Measurements from ENCODE around the gene PPM1H.

The PPM1H gene

GRCh38 chr12:62800707-62801400 is 134.1 kb downstream of the PPM1H start:
- DNase-seq (ENCODE audit: low read depth in 2 of 2, low spot score in 1 of 2), result no peak

- no peak for DNase-seq (ENCODE audit: low read depth in 2 of 2, low spot score in 1 of 2)
These were observed 135.1 kb downstream of the PPM1H start for GRCh38 chr12:62799766-62800406.

GRCh38 chr12:62799126-62799736 is 135.7 kb downstream of the PPM1H start:
- peak in 1 of 2 donors; percentile 10 for DNase-seq (ENCODE audit: low read depth in 2 of 2, low spot score in 1 of 2)

GRCh38 chr12:62794218-62794583 is 140.7 kb downstream of the PPM1H start:
- no peak for DNase-seq (ENCODE audit: low read depth in 2 of 2, low spot score in 1 of 2)

GRCh38 chr12:62793256-62794217 is 141.4 kb downstream of the PPM1H start:
- peak; percentile 29 to 69 for DNase-seq (ENCODE audit: low read depth in 2 of 2, low spot score in 1 of 2)

- DNase-seq (ENCODE audit: low read depth in 2 of 2, low spot score in 1 of 2), result no peak
These were observed 142.6 kb downstream of the PPM1H start for GRCh38 chr12:62792236-62792870.

- no peak for DNase-seq (ENCODE audit: low read depth in 2 of 2, low spot score in 1 of 2)
These were observed 145.1 kb downstream of the PPM1H start for GRCh38 chr12:62789851-62790250.

DNA sequence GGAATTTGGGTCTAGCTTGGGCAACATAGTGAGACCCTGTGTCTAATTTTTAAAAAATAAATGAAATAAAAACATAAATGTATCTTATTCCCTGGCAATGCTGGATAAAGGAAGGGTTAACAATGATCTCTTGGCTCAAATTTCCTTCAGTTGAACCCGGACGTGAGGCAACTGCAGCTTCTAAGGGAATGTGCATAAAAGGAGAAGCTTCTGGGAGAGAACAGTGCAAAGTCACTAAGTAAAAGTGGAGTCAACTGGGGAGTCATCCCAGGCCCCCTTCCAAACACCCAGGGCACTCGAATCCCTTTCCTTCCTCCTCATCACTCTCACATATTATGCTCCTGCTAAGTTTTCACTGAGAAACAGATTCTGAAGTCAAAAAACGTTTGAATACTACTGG is 147.3 kb downstream of the PPM1H start:
- no peak for DNase-seq (ENCODE audit: low read depth in 2 of 2, low spot score in 1 of 2)

DNA sequence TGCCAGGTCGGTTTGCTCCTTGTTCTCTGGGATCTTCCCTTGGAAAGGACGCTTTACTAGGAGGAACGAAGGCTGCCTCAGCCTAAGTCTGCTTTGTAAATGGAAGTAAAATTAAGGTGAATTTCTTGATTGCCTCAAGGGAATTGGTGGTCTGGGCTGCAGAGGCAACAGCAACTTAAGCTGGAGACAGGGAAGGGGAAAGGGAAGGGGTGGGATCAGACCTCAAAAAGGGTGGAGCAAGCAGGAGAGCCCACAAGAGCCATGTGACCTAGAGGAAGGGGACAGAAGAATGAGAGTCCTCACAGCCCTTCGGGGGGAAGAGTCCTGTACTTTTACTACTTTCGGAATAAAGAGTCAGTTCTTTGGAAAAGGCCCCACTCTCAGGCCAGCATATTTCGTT is 147.9 kb downstream of the PPM1H start:
- DNase-seq (ENCODE audit: low read depth in 2 of 2, low spot score in 1 of 2), result no peak

- DNase-seq (ENCODE audit: low read depth in 2 of 2, low spot score in 1 of 2), result no peak
These were observed 148.9 kb downstream of the PPM1H start for GRCh38 chr12:62785941-62786559.

DNA sequence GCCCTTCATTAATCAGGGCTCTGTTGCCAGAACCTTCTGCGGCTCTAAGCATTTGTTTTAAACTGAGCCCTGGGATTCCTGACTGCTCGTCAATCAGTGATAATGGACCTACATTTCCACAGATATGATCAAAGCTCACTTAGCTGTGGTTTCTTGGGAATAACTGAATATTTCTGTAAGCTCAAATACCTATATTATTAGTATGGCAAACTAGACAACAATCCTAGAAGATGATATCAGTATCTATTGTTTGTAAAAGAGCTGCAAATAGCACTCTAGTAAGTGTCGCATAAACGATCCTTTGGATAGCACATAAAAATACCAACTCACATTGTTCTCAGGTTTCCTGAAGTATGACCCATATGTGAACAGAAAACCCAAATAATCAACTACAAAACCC is 150.4 kb downstream of the PPM1H start:
- no peak for DNase-seq (ENCODE audit: low read depth in 2 of 2, low spot score in 1 of 2)

GRCh38 chr12:62783881-62784280 is 151.1 kb downstream of the PPM1H start:
- no peak for DNase-seq (ENCODE audit: low read depth in 2 of 2, low spot score in 1 of 2)

DNA sequence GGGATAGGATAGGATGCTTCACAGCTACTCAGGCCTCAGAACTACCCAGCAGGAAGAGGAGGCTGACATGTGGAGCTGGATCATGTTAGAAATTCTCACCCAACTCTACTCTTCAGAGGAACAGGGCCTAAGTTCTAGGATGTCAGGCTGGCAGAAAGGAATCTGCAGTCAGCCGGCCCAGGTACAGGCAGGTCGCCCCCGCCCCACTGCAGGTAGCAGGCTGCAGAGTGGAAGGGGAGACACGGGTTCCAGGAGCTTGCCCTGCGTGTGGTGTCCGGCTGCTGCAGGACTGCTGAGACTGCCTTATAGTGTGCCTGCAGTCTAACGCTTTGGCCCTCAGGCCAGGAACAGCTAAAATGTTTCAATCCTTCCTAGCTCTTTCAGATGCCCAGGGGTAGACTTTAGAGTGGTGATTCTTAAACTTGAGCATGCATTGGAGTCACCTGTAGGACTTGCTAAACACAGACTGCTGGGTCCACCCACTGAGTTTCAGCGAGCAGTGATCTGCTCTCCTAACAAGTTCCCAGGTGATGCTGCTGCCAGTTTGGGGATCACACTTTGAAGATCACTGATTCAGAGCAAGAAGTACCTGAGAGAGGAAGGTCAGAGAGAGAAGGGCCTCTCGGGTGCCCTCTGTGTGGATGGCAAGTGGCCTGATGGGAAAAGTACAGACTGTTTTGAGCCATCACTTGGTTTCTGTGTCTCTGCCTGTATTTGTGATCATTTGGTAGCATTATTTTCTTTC is 153.6 kb downstream of the PPM1H start:
- DNase-seq (ENCODE audit: low read depth in 2 of 2, low spot score in 1 of 2), result no peak

GRCh38 chr12:62779488-62779887 is 155.5 kb downstream of the PPM1H start:
- no peak for DNase-seq (ENCODE audit: low read depth in 2 of 2, low spot score in 1 of 2)

GRCh38 chr12:62778187-62778586 is 156.8 kb downstream of the PPM1H start:
- no peak for DNase-seq (ENCODE audit: low read depth in 2 of 2, low spot score in 1 of 2)

- no peak for DNase-seq (ENCODE audit: low read depth in 2 of 2, low spot score in 1 of 2)
These were observed 158.0 kb downstream of the PPM1H start for GRCh38 chr12:62776997-62777396.

DNA sequence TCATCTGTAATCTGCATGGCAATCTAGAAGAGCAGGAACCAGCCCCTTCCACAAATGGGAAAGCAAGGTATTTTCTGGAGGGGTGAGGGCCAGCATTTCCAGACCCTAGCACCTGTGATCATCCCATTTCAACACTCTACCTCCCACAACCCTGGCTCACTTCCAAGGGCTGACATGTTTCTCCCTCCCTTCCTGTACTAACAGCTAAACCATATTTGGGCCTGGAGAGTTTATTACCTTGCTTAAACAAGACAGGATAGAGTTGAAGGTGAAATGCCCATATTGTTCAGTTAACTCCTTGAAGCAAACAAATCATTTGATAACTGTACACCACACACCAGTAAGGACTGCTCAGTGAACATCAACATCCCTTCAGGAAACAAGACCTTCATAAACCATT is 158.4 kb downstream of the PPM1H start:
- DNase-seq (ENCODE audit: low read depth in 2 of 2, low spot score in 1 of 2), result no peak

DNA sequence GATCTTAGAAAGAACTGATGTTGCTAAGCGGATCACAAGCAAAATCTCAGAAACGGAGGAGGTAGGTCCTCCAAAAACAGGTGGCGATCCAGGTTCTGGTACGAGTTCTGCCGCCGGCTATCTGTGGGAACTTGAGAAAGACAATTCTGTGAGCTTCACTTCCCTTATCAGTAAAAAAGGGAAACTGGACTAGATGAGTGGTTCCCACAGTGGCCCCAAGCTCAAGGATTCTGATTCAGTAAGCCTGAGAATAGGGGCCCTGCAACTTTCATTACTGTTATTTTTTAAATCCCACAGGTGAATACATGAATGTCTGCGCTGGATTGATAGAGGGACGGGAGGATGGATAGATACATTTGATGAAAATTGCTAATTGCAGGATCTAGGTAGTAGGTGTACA is 160.2 kb downstream of the PPM1H start:
- no peak for DNase-seq (ENCODE audit: low read depth in 2 of 2, low spot score in 1 of 2)

- DNase-seq (ENCODE audit: low read depth in 2 of 2, low spot score in 1 of 2), result no peak
These were observed 162.5 kb downstream of the PPM1H start for GRCh38 chr12:62772416-62772955.

DNA sequence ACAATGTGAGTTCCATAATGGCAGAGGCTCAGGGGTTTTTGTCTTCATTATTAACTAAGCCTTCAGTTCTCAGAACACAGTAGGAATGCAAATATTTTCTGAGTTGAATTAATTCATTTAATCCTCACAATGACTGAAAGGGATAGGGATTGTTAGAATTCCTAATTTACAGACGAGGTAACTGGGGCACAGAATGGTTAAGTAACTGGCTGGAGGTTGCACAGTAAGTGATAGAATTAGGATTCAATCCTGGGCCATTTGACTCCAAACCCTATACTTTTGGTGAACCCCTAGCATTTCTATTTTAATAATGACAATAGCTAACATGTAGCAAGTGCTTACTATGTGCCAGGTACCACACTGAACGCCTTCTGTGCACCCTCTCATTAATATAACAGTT is 163.1 kb downstream of the PPM1H start:
- DNase-seq (ENCODE audit: low read depth in 2 of 2, low spot score in 1 of 2), result no peak
